Vagina (tissue), 2 donors: ENCODE data around the gene ABCA7.

Experiments
- CTCF ChIP-seq, 3 experiments: fragments of 450-650 bp in 2 of 3; fragments of 200-600 bp in 1 of 3; sonication (generic) in 1 of 3; IDR thresholded peaks; one replicate each; pipeline ENCODE4 v1.5.1; 2017 to 2019; ENCODE audit warnings: antibody characterized with exemption in 3 of 3, mild to moderate bottlenecking in 2 of 3, moderate library complexity in 2 of 3
- POLR2A ChIP-seq, 2 donors: fragments of 450-650 bp; IDR thresholded peaks; one replicate each; pipeline ENCODE4 v1.6.1; 2017; ENCODE audit warnings: antibody characterized with exemption in 2 of 2, mild to moderate bottlenecking in 2 of 2, moderate library complexity in 2 of 2

- TF ChIP-seq CTCF (IDR thresholded peaks at IDR 0.05): no peak
- no peak for TF ChIP-seq POLR2A (IDR thresholded peaks at IDR 0.05)
These were observed 20.8 kb downstream of the ABCA7 start for GRCh38 chr19:1060689-1061088.
